GOT3 (cell line): ENCODE data around the gene HAPLN1.

Experiments
- DNase-seq: peaks from one replicate; lab custom pipeline; 2025; ENCODE audit warnings: mixed read lengths; lab: John Stamatoyannopoulos, UW

The HAPLN1 gene

GRCh38 chr5:83641946-83642345 lies 78.7 kb downstream of the HAPLN1 start:
- no peak for DNase-seq

- DNase-seq: no peak
These were observed 80.7 kb downstream of the HAPLN1 start for GRCh38 chr5:83639911-83640310.

- no peak for DNase-seq
These were observed 84.5 kb downstream of the HAPLN1 start for GRCh38 chr5:83636156-83636555.

- DNase-seq: no peak
These were observed 87.4 kb downstream of the HAPLN1 start for GRCh38 chr5:83633285-83633684.

GRCh38 chr5:83632874-83633273 lies 87.8 kb downstream of the HAPLN1 start:
- no peak for DNase-seq

- no peak for DNase-seq
These were observed 92.3 kb downstream of the HAPLN1 start for GRCh38 chr5:83628360-83628759.

GRCh38 chr5:83614841-83615240 lies 105.8 kb downstream of the HAPLN1 start:
- DNase-seq: no peak

- DNase-seq: no peak
These were observed 112.5 kb downstream of the HAPLN1 start for GRCh38 chr5:83608122-83608521.

GRCh38 chr5:83595217-83595616 lies 125.4 kb downstream of the HAPLN1 start:
- no peak for DNase-seq

- DNase-seq: no peak
These were observed 129.7 kb downstream of the HAPLN1 start for GRCh38 chr5:83590966-83591365.

GRCh38 chr5:83589786-83590185 lies 130.9 kb downstream of the HAPLN1 start:
- no peak for DNase-seq
